DND-41 (cell line): ENCODE measurements around the gene MCRIP2.

Experiments used
- EZH2 ChIP-seq: IDR thresholded peaks from 3 replicates; pipeline ENCODE4 v1.6.1; 2012; ENCODE audit warnings: borderline replicate concordance, low read depth, mild to moderate bottlenecking, moderate library complexity, low read length, inconsistent platforms; ENCODE audit not compliant: severe bottlenecking
- TF ChIP-seq, protein P1 (sequence below): IDR thresholded peaks from 2 replicates; pipeline ENCODE4 v1.5.1; 2012; ENCODE audit warnings: borderline replicate concordance, low read length, moderate library complexity, mild to moderate bottlenecking; ENCODE audit not compliant: poor library complexity, severe bottlenecking; ENCODE audit errors: extremely low read depth

GRCh38 chr16:638836-639235 lies 2.8 kb upstream of the MCRIP2 start:
- TF ChIP-seq, protein P1, sequence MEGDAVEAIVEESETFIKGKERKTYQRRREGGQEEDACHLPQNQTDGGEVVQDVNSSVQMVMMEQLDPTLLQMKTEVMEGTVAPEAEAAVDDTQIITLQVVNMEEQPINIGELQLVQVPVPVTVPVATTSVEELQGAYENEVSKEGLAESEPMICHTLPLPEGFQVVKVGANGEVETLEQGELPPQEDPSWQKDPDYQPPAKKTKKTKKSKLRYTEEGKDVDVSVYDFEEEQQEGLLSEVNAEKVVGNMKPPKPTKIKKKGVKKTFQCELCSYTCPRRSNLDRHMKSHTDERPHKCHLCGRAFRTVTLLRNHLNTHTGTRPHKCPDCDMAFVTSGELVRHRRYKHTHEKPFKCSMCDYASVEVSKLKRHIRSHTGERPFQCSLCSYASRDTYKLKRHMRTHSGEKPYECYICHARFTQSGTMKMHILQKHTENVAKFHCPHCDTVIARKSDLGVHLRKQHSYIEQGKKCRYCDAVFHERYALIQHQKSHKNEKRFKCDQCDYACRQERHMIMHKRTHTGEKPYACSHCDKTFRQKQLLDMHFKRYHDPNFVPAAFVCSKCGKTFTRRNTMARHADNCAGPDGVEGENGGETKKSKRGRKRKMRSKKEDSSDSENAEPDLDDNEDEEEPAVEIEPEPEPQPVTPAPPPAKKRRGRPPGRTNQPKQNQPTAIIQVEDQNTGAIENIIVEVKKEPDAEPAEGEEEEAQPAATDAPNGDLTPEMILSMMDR = no peak
- no peak for TF ChIP-seq EZH2
